NCI-H1436 (cell line): ENCODE results near the gene TSPAN11.
"Not testable (repeated sequence)": the region's sequence is repeated elsewhere in the genome, so short reads cannot be mapped to it uniquely, and the experiment has no call there.

ENCODE experiments used
- DNase-seq: peaks from one replicate; lab custom pipeline; 2025; lab: John Stamatoyannopoulos, UW

Gene TSPAN11, protein sequence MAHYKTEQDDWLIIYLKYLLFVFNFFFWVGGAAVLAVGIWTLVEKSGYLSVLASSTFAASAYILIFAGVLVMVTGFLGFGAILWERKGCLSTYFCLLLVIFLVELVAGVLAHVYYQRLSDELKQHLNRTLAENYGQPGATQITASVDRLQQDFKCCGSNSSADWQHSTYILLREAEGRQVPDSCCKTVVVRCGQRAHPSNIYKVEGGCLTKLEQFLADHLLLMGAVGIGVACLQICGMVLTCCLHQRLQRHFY

DNA sequence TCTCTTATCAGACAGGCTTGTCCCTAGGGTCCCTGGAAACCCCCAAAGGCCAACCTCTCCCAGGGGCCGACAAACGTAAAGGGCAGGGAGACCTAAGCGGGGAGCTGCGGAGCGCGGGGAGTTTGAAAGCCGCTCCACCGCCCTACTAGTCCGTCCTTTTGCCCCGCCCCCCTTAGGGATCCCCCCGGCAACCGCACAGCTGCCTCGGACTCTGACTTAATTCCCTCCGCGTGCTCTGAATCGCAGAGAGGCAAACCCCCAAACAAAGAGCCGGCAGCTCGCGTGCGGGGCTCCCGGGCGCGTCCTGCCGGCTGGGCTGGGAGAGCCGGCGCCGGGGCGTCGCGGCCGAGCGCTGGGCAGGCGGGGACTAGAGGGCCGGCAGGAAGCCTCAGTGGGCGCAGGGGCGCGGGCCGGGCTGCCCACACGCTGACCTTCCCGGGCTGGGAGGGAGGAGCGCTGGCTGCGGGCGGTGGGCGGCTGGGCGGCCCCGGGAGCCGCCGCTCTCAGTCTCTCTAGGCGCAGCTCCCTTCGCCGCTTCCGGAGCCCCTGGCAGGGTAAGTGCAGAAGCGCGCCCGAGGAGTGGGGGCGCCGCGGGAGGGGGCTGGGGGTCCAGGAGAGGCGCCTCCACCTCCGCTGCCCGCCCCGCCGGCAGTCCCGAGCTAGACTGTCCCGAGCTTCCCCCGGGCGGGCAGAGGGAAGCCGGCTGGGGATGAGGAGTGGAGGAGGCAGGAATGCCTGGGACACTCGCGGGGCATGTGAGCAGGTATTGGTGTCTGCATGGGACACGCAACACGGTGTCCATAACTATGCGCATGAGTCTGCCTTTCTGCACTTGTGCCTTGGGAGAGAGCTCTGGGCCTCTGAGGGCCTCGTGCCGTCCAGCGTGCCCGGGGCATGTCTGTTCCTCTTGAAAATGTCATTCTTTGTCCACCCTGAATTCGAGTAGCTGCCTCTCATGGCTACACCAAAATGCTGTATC is at the start of gene TSPAN11:
Gene TSPAN11 (plus strand): TSS at position 506 of the 979 bp plus-strand sequence. CDS start 27,244 bp downstream, outside the sequence.
- peak; percentile 47 for DNase-seq

DNA sequence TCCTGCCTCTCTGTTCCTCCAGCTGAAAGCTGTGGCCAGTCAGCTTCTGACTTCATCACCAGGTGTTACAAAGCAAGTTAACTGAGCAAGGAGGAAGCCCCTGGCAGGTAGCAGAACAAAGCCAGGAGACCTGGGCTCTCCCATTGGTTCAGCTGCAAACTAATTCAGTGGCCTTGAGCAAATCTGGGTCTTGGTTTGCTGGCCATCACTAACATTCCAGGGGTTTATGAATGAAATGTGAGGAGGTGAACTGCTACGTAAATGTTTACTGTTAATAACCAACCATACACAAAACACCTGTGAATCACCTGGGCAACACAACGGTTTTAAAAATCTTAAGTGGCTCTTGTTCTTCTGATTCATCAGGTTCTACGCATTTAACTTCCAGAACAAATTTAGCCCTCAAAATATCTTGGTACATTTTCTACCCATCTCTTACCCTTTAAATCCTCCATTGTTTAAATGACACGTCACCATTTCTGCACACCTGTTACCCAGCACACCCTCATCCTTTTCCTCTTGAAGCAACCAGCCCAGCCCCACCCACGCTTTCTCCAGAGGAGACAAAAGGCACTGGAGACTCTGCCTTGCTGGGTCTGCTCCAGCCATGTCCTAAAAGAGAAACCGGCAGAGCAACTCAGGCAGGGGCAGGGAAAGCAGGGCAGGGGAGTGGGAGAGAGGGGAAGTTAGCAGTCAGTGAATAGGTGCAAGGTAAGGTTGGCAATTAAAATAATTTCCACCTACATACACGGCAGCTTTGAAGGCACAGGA is 49.3 kb upstream of the TSPAN11 start:
- peak; percentile 16 for DNase-seq

DNA sequence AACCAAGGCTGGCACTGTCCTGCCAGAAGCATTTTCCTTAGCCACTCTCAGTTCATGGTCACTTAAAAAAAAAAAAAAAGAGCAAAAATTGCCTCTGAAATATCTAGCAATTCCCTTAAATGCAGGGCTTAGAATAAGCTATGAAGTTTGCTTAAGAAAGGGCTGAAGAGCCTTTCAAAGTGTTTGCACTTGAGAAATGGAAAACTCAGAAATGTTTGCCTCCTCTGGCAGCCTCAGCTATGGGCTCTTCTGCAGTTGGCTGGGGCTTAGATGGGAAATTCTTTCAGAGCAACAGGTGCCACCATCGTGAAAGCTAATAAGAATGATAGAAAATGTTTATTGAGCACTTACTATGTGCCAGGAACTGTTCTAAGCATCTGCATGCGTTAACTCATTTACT is 48.5 kb upstream of the TSPAN11 start:
- no peak for DNase-seq

DNA sequence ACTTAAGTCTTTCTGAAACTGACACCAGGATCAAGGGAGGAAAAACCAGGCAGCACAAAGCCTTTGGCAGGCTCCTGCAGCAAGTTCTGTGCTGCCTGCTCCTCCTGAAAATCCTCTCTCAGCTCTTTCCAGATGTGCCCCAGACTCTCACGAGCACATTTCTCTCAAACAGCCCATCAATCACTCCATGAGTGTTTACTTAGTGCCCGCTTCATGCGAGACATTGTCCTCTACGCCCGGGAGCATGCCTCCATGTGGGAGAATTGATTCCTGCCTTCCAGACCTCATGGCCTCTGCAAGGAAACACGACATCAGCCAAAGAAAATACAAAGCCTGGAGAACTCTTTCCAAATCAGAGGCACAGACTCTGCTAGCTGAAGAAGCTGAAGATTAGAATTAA is 46.5 kb upstream of the TSPAN11 start:
- no peak for DNase-seq

DNA sequence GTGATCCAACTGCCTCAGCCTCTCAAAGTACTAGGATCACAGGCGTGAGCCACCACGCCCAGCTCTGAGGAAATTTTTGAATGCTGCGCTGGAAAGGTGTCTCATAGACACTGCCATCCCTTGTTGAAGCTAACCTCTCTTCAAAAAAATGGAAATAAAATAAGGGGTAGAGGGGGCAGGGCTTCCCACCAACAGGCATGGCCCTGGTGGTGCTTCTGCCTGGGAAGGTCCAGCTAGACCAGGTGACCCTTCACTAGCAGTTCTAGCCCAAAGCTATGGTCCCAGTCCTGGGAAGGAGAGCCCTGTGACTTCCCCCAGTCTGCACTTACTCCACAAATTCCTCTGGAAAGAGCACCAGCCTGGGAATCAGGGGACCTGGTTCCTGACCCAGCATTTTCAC is 45.7 kb upstream of the TSPAN11 start:
- DNase-seq: no peak

DNA sequence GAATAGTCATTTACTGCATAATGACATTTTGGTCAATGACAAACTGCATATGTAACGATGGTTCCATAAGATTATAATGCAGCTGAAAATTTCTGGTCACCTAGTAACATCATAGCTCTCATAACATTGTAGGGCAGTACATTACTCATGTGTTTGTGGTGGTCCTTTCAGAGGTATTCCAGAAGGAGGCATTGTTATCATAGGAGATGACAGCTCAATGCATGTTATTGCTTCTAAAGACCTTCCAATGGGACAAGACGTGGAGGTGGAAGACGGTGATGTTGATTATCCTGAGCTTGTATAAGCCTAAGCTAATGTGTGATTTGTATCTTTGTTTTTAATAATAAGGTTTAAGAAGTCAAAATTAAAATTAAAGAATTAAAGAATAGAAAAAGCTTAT is 43.8 kb upstream of the TSPAN11 start:
- DNase-seq: no peak

DNA sequence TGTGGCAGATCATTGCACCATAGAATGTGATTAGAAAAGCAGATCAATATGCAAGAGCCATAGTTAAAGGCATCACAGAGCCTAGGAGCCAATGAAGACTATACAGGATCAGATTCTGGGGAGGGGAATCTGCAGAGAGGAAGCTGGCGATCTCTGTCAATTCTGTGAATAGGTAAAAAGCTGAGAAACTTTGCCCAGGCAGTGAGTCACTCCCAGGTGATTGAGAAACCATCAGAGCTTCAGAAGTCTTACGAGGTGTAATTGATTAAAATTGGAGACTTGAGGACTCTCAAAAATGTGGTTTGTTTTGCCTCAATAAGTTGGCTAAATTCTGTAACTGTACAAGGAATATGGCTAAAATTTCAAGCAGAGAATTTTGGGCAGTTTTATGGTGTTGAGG is 41.7 kb upstream of the TSPAN11 start:
- DNase-seq: no peak

DNA sequence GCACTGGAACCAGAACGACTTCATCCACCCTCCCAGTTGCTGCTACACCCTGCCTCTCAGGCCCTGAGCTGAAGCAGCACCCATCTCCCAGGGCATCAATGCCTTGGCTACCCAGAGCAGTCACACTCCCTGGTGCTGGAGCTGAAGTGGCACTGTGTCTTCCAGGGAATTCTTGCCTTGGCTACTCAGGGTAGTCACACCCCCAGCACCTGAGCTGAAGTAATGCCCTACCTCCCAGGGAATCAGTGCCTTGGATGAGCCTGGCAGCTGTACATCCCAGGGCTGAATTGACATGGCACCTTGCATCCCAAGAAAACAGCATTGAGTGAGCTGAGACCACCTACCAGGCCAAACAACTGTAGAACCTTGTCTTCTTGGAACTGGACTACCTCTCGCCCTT is 41.2 kb upstream of the TSPAN11 start:
- DNase-seq: no peak

DNA sequence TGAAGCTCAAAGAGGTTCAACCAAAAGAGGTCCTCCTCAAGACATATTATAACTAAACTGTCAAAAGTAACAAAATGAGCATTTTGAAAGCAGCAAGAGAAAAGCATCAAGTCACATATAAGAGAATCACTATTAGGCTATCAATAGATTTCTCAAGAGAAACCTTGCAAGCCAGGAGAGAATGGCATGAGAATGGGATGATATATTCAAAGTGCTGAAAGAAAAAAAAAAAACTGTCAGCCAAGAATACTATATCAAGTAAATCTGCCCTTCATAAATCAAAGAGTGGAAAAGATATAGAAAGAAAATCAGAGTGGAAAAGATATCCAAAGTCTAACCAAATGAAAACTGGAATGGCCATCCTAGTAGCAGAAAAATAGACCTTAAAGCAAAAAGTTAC is 39.3 kb upstream of the TSPAN11 start:
- no peak for DNase-seq

DNA sequence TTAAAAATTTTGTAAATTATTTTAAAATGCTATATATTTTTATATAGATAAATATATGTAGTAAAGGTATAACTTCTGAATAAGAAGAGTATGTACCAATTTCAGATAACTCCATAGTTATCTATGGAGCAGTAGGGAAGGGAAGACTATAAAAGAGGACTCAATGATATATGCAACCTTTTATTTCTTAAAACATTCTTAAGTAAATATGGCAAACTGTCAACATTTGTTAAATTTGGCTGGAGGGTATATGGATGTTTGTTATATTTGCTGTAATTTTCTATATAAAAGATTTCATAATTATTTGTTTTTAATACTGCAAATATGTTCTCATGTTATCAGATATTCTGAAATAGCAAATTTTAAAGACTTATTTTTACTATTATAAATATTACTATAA is 38.3 kb upstream of the TSPAN11 start:
- no peak for DNase-seq

DNA sequence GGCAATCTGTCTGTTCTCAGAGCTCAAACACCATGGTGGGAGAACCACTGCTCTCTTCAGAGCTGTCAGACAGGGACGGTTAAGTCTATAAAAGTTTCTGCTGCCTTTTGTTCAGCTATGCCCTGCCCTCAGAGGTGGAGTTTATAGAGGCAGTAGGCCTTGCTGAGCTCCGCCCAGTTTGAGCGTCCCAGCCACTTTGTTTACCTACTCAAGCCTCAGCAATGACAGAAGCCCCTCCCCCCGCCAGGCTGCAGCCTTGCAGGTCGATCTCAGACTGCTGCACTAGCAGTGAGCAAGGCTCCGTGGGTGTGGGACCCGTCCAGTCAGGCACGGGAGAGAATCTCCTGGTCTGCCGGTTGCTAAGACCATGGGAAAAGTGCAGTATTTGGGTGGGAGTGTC is 32.0 kb upstream of the TSPAN11 start:
- DNase-seq: not testable (repeated sequence)

DNA sequence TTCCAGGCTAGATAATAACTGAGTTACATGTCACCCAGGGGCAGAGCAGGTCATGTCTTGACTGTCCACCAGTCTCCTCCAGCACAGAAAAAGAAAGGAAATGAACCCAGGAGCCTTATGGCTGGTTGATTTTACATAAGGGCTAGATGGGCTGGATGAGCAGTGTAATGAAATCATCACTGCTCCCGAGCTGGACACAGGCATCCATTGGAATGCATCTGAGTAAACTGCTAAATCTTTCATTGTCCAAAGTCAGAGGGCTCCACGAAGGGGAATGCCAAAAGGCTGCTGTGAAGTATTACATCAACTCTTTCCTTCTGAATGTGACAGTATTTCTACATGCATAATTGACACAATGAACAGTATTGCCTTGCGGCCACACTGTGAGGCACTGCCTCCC is 30.1 kb upstream of the TSPAN11 start:
- no peak for DNase-seq

DNA sequence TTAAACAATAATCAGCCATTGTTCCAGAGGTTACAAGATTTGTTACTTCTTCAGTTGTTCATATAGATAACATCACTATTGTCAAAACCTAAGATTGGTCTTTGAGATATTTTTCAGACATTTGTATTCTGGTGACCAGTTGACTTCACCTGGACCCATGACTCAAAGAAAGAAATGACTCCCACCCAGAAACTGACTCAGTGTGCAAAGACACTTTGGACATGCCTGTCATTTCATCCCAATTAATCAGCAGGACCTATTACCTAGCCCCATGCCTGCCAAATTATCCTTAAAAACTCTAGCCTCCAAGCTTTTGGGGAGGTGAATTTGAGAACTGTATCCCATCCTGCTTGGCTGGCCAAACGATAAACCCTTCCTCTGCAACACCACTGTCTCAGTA is 27.7 kb upstream of the TSPAN11 start:
- no peak for DNase-seq

DNA sequence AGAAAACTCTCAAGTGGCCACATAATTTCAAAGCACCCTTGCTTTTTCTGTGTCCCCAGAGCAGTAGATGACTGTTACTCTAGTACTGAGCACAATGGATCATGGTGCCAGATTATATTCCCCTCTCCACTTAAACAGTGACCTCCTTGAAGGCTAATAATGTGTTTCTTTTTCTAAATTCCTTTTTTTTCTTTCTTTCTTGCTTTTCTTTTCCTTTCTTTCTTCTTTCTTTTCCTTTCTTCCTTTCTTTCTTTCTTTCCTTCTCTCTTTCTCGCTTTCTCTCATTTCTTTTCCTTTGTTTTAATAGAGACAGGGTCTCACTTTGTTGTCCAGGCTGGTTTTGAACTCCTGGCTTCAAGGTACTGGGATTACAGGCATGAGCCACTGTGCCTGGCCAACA is 26.2 kb upstream of the TSPAN11 start:
- DNase-seq: no peak

DNA sequence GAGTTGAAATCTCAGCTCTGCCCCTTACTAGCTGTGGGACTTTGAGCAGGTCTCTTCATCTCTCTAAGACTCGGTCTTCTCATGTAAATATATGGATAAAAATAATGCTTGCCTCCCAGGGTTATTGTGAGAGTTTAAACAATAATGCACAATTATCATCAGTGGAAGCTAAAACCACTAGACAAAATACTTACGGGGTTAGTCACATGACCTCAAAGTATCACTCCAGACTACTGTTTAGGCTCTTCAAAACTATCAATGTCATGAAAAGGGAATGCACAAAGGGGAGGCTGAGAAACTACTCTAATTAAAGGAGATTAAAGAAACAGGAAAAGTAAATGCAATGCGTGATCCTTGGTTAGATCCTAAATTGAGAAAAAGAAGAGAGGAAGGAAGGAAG is 24.5 kb upstream of the TSPAN11 start:
- no peak for DNase-seq

DNA sequence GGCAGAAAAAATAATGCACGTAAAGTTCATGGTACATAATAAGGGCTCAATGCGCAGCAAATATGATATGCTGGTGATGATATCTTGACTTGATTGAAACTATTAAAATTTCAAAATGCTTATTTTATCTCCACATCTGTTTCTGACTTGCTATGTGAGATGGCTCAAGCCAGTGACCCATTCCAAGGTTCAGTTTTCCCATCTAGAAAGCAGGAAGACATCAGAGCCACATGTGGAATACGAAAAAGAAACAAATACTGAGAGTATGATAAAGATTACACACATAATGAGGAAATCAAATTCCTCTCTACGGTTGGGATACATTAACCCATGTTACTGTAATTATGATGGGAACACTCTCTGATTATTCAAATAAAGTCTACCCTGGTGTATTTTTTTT is 24.0 kb upstream of the TSPAN11 start:
- DNase-seq: no peak

DNA sequence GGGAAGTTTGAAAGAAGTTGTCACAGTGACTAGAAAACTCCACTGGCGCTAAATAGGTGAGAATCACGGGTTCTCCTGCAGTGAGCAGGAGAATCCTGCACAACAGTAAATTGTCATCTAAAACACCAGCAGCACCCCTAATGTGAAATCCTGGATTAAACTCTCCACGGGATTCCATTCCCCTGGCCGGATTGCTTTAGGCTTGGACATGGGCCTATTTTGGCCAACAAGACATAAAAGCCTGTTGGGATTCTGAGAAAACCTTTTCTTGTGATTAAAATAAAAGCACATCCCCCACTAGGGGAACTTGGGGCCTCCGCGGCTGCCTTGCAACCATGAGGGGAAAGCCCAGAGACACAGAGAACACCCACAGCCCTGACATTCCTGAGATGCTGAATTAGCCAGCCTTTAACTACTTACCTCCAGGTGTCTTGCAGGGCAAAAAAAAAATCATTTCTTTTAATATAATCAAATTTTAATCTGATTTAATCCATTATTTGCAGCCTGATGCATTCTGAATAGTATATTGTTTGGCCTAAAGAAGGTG is 21.0 kb upstream of the TSPAN11 start:
- no peak for DNase-seq

DNA sequence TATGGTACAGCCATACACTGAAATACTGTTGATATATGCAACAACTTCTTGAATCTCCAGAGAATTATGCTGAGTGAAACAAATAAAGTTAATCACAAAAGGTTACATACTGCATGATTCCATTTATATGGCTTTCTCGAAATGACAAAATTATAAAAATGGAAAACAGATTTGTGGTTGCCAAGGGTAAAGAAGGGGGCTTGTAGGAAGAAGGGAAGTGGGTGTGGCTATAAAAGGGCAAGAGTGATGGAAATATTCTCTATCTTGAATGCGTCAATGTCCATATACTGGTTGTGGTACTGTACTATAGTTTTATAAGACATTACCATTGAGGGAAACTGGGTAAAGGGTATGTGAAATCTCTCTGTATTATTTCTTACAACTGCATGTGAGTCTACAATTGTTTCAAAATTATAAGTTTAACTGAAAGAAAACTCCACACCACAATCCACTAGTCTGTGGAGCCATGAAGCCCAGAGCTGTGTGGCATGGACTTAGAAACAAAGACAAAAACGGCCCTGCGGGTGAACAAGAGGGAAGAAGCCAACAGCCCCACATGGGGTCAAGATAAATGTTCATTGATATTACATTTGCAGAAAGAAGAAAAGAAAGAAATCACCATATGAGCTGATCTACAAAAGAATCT is 18.3 kb upstream of the TSPAN11 start:
- no peak for DNase-seq

DNA sequence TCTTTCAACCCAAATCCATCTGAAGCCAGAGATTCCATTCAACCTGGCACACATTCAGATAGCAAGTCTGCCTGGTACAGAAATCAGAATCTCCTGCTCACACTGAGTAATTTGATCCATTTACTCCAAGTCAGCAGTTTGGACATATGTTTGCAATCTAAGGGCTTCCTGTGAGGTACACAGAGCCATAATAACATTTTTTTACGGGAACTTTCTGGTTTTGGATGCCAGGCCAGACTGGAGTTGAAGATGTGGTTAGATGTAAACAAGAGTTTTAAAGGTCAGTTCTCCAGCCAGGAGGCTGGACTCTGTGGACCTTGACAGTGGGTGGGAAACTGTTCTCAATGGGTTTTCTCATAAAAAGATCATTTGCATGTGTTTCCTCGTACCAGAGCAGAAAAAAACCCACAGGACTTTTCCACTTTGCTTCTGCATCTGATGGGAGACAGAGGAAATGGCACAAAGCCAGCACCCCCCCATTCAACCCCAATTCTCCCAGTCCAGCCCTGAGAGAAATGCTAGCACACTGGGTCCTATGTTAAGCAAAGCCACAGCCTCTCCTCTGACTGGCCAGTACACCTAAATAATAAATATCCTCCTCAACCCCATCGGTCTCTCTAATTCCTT is 17.7 kb upstream of the TSPAN11 start:
- DNase-seq: no peak

DNA sequence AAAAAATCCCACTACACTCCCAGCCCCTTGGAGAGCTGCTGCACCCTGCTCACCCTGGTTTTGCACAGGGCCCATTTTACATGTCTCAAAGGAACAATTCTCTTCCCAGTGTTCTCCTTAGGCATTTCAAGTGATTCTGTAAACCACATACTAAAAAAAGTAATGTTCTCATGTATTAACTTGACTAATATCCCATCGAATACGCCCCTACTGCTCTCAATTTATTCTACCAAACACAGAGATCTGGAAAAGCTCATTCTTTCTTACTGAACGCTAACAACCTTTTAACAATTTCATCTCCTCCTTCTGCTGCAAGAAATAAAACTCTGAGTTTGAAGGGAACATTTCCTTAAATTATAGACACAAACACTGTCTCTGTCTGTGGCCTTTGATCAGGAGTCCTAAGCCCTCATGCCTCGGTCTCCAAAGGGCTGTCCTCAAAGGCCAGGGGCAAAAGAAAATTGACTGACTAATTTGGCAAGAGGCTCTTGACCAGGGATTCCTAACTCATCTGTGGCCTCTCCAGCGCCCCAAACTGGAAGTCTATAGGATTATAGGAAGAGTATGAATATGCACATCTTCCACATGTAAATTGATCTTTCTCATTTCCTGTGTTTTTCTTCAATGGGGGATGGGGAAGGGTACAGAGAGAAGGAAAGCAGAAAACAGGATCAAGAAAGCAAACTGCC is 17.1 kb upstream of the TSPAN11 start:
- DNase-seq: no peak

DNA sequence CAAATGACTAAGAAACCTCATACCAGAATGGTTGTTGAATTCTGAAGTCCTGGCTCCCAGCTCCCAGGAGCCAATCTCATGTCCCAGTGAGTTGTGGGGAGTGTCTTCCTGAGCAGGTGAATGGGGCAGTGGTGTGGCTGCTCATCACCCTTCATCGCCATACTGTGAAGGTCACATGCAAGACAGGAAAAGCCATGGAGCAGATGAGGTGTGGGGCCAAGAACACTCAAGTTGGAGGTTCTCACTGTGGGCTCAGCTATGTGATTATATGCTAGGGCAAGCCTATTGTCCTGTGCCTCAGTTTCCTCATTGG is 16.6 kb upstream of the TSPAN11 start:
- DNase-seq: no peak
